Measurements from ENCODE around the gene ZNF865.
"Not testable (repeated sequence)": the region's sequence is repeated elsewhere in the genome, so short reads cannot be mapped to it uniquely, and the experiment has no call there.

- TF ChIP-seq POLR2A, CTCF (IDR thresholded peaks at IDR 0.05): not testable (repeated sequence)
Measured at GRCh38 chr19:55569477-55569876, 36.0 kb upstream of the ZNF865 start.

Data from Peyer's patch (tissue), 4 donors.